OCI-LY7 (cell line): ENCODE measurements around the gene C12orf56.

Source experiments
- EZH2phosphoT487 ChIP-seq: fragments of 200-600 bp; sonication (generic); IDR thresholded peaks from 2 replicates; pipeline ENCODE4 v1.6.1; 2018; ENCODE audit warnings: low read depth, borderline replicate concordance, mild to moderate bottlenecking, mixed run types, antibody characterized with exemption, low read length, moderate library complexity, mixed read lengths
- TF ChIP-seq, protein P1 (sequence below): fragments of 200-600 bp; sonication (generic); conservative IDR thresholded peaks from 2 replicates; pipeline ENCODE4 v1.5.1; 2014; ENCODE audit warnings: mild to moderate bottlenecking, antibody characterized with exemption, low read length, moderate library complexity, mixed read lengths

GRCh38 chr12:64229240-64229639 lies 161.3 kb downstream of the C12orf56 start:
- TF ChIP-seq, protein P1, sequence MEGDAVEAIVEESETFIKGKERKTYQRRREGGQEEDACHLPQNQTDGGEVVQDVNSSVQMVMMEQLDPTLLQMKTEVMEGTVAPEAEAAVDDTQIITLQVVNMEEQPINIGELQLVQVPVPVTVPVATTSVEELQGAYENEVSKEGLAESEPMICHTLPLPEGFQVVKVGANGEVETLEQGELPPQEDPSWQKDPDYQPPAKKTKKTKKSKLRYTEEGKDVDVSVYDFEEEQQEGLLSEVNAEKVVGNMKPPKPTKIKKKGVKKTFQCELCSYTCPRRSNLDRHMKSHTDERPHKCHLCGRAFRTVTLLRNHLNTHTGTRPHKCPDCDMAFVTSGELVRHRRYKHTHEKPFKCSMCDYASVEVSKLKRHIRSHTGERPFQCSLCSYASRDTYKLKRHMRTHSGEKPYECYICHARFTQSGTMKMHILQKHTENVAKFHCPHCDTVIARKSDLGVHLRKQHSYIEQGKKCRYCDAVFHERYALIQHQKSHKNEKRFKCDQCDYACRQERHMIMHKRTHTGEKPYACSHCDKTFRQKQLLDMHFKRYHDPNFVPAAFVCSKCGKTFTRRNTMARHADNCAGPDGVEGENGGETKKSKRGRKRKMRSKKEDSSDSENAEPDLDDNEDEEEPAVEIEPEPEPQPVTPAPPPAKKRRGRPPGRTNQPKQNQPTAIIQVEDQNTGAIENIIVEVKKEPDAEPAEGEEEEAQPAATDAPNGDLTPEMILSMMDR = no peak
- no peak for TF ChIP-seq EZH2phosphoT487
